NCI-H1436 (cell line): ENCODE measurements around the gene SMIM10L2A.
"Not testable (repeated sequence)": the region's sequence is repeated elsewhere in the genome, so short reads cannot be mapped to it uniquely, and the experiment has no call there.

ENCODE experiments used
- DNase-seq: peaks from one replicate; lab custom pipeline; 2025; lab: John Stamatoyannopoulos, UW

Gene SMIM10L2A

DNA sequence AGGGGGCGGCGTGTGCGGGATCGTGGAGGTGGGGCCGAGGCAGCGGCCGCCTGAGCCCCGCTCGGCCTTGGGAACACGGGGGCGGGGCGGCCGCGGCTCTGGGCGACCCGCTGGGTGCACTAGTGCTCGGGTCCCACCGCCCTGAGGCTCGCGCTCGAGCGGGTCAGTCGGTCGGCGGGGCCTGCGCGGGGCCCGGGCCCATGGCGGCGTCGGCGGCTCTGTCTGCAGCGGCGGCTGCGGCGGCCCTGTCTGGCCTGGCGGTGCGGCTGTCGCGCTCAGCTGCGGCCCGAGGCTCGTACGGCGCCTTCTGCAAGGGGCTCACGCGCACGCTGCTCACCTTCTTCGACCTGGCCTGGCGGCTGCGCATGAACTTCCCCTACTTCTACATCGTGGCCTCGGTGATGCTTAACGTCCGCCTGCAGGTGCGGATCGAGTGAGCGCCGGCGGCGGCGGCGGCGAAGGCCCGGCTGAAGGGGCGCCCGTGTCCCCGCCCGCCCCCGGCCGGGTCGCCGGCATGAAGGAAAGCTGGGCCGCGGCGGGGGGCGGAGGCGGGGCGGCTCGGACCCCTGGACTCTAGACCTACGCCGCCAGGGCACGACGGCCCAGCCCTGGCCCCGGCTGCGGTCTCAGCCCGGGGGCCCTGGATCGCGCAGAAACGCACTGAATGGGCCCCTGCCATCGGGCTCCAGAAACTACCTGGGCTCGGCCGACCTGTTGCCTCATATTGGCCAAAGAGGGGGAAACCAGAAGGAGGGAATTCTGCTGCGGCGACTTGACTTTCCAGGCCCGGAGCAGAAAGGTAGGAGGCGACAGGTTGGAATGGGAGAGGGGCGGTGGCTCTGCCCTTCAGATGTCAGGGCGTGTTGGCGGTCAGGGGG is at the start of gene SMIM10L2A:
SMIM10L2A (plus strand) TSS at position 13 of the 878 bp plus-strand sequence; CDS start at position 201, 188 bp downstream.
- DNase-seq, result no peak

DNA sequence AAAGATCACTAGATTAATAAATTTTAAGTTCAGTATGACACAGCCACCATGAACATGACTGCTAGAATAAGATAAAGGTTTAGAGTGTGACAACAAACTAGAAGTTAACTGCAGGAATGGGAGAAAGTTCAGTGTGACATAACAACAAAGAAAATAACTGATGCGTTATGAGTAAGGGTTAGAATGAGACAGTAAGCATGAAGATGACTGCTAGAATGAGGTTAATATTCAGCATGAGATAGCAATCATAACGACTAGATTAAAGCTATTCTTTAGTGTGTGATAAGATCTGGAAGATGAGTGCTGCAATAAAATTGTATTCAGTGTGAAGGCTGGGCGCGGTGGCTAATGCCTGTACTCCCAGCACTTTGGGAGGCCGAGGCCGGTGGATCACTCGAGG is 48.4 kb upstream of the SMIM10L2A start:
- DNase-seq, result no peak

DNA sequence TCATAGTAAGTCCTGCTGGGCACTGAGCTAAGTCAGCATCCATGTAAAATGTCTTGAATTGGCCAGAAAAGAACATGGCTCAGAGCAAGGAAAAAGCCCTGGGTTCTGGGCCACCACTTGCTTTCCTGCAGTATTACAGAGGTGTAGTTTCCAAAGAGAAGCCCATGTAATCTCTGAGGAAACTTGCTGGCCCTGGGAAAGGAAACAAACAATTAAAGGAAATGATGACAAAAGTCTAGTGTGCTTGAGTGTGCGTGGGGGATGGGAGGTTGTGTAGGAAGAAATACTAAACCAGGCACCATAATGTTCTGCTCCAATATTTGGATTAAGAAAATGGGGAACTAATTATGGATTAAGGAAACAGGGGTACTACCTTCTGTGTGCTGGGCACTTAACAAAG is 39.5 kb upstream of the SMIM10L2A start:
- no peak for DNase-seq

- DNase-seq, result no peak
These were observed 38.5 kb upstream of the SMIM10L2A start for GRCh38 chrX:135383249-135383648.

DNA sequence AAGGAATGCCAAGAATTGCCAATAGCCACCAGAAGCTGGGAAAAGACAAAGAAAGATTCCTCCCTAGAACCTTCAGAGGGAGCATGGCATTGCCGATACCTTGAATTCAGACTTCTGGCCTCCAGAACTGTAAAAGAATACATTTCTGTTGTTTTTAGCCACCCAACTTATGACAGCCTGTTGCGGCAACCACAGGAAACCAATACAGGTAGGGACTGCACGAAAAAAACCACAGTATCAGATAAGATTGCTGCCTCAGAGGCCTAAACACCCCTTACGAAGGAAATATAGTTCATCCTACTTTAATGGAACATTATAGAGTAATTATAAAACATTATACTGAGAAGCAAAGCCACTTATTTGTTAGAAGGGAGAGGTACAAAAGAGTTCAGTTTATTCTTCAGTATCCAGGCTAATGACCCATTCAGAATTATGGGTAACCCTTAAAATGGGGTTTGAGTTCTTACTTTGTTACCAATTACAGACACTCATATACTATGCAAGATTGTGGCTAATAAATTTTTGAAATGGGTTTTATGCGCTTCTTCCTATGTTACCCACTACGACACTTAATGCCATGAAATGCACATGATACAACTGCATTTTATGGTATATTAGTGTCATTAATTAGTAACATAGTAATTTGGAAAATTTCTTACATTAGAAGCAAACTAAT is 37.4 kb upstream of the SMIM10L2A start:
- no peak for DNase-seq

DNA sequence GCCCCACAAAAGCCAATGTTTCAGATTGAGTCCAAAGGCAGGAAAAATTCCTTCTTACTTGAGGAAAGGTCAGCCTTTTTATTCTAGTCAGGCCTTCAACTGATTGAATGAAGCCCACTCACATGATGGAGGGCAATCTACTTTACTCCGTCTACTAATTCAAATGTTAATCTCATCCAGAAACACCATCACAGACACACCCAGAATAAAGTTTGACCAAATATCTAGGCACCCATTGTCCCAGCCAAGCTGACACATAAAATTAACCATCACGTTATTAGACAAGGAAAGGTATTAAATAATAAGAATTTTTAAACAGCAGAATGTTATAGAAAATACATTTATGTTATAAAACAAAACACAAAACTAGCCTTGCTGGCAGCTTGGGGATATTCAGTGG is 32.9 kb upstream of the SMIM10L2A start:
- DNase-seq, result no peak

DNA sequence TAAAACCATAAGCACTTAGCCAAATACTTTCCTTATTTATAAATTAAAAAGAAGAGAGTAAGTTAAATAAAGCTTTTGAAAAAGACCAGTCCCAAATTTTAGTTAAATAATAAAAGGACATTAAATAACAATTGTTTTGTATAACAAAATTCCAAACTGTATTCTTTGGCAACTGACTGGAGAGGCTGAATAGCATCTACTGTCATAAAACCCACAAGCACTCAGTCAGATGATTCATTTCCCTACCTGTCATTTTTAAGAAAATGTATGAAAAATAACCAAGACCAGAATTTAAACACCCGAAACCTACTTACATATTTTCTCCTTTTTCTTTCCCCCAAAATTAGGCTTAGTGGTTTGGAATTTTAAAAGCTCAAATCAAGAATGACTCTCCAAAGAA is 32.5 kb upstream of the SMIM10L2A start:
- no peak for DNase-seq

DNA sequence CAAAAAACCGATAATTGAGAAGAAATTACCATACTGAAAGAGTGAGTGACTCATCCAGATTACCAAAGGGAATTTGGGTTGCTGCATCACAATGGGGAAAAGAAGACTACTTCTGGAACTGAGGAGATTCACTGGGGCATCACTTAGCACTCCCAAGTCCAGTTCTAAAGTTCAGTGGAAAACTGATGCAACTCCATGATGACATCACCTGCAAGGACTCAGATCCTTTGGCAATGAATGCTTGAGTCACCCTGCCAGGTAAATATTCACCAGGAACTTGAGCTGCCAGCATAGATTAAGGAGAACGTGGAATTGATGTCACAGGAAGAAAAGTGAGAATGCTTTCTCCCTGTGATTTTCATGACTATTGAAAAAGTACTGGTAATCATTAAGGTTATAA is 32.0 kb upstream of the SMIM10L2A start:
- DNase-seq, result no peak

- DNase-seq, result no peak
These were observed 30.0 kb upstream of the SMIM10L2A start for GRCh38 chrX:135391734-135392133.

DNA sequence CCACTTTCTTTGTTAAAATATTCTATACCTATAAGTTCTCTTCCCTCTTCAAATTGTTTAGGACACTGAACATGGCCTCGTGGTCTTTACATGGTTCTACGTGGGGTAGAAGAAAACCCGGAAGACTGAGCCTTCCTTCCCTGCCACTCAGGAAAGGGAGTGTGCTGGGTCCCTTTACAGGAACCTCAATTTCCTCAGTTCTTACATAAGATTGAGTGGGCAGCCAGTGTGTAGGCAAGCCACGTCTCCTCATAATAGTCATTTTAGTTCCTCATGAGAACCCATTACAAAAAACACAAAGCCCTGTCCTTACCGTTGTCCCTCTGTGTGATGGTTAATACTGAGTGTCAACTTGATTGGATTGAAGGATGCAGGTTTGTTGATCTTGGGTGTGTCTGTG is 28.7 kb upstream of the SMIM10L2A start:
- DNase-seq, result no peak

GRCh38 chrX:135395064-135395463 is 26.7 kb upstream of the SMIM10L2A start:
- DNase-seq, result no peak

DNA sequence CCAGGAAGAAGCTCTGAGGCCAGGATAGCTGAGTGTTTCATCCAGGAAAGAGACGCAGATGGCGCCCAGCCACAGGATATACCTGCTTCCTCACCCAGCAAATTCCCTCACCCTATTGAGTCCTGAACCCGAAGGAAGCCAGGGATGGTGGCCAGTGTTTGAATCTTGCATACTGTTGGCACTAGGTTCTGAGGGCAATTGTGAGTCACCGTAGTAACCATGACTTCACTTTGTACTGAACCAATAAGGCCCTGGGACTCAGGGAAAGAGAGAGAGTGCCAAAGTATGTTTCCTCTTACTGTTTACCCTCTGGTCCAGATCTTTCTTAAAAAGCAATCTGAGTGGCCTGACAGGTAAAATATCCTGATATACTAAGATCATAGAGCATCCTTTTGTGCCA is 25.6 kb upstream of the SMIM10L2A start:
- no peak for DNase-seq

DNA sequence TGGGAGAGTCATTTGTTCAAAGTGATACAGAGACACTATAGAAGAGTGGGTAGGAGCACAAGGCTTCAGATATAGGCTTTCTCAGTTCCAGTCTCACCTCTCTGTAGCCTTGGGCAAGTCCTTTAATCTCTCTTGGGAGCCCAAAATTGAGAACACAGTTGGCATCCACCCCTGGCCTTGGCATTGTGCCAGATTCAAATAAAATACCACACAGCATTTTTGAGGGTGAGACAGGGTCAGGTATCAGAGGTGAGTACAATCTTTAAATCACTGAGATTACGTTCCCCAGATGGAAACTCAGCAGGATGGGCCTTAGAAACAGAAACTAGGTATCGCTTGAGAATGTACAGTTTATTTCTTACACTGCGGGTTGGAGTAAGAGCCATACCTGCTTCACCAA is 25.2 kb upstream of the SMIM10L2A start:
- DNase-seq, result peak; percentile 52

DNA sequence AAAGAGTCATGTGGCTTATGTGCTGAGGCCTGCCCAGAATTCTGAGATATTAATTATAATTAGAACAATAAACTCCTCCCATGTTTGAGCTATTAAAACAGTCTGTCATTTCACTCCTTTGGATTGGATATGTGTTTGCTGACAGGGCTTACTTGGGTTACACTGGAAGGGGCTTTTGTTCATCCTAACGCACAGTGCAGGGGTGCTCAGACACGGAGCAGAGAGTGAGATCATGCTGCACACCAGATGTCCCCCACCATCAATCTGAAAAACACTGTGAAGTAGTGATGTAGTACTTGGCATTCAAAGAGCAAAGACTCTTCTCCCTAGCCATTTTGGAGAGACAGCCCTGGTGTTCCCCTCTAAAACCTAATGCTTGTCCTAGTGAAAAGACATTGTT is 24.1 kb upstream of the SMIM10L2A start:
- no peak for DNase-seq

DNA sequence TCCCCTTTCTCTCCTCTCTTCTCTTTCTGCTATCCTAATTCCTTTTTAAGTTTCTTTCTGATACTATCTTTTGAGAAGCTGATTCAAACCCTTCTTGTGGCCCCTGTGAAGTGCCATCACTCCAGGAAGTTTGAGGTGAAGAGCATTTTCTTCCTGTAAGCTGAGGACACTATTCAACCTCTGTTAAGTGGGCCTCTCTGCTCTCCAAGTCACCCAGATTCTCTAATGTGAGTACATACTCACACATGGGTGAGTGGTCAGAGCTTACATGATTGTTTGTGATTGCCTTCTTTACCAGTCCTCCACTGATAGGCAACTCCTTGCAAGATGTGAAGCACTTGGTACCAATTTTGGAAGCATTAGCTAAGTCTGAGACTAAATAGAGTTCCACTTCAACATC is 18.4 kb upstream of the SMIM10L2A start:
- DNase-seq, result no peak

GRCh38 chrX:135406428-135406827 is 15.3 kb upstream of the SMIM10L2A start:
- DNase-seq, result not testable (repeated sequence)

GRCh38 chrX:135408794-135409193 is 12.9 kb upstream of the SMIM10L2A start:
- DNase-seq, result no peak

DNA sequence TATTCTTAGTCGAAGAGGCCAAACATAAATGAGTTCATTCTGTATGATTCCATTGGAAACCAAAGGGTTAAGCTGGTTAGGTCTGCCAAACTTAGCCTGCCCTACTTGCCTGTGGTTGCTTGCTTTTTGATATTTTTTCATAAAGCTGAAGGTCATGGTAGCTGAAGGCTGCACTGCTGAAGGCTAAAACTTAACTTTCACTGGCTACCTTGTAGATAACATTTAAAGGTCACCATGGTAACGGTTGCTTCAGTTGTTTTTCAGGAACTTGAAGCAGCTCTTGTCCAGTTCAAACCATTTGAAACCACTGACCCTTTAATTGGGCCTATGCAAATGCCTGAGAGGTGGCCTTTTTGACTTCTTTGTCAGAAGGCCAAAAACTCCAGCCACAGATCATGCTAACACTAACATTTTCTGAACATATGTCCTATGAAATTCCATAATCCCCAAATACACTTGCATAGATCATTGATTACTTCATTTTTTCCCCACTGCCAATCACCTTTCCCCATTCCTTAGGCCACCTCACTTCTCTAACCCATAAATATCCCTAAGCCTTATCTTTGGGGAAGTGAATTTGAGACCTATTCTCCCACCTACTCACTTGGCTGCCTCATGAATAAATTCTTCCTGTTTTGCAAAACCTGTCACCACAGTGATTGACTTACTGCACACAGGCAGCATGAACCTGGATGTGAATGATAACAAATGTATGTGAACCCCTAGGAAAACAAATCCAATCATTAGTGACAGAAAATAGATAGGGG is 10.7 kb upstream of the SMIM10L2A start:
- DNase-seq, result no peak

DNA sequence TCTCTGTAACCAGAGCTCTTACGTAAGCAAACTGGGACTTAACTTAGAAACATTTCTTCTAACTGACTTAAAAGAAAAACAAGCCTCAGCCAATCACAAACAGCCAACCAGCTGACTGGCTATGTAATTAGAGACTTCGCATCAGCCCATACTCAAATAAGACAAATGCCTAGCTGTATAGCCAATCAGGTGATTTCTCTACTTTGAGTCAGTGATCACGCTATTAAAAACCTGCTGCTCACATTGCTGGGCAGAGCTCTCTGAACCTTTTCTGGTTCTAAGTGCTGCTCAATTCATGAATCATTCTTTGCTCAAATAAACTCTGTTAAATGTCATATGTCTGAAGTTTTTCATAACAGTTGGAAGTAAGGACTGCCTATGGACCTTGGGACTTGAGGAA is 9.9 kb upstream of the SMIM10L2A start:
- no peak for DNase-seq

GRCh38 chrX:135416546-135416945 is 5.2 kb upstream of the SMIM10L2A start:
- DNase-seq, result no peak

DNA sequence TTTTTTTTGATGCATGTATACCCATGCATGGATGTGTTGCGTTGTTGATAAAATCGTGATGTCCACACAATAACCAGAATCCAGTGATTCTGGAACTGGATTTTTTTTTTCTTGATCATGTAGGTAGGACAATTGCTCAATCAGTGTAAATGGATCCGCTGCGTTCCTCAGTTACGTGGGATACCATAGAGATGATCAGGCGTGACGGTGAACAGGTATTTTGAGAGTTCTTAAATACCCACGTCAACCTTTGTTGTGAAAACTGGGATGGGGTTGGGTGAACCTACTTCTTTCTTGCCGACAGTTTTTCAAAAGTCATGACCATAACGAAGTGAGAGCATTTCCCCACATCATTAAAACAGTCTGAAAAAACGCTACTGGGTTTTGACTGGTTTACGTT is 913 bp upstream of the SMIM10L2A start:
- no peak for DNase-seq

- DNase-seq, result peak; percentile 87
These were observed 210 bp upstream of the SMIM10L2A start for GRCh38 chrX:135421537-135421931.

DNA sequence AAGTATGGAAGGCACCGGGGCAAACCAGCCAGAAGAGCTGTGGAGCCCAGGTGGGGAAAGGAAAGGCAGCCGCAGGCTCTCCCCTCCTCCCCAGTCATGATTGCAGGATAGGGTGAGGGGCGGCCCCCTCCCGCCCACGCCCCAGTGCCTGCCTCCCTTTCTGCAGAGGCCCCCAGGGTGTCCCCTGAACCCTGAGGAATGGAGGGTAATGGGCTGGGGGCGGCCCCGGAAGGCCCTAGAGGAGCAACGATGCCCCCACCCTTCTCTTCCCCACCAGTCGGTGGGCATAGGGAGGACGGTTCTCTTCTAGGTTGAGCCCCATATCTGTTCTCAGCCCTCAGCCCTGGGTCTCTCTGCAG is 1.0 kb downstream of the SMIM10L2A start:
- not testable (repeated sequence) for DNase-seq
